ENCODE results near the gene SLC16A8. TPM values are rescaled to one million over a fixed set of nuclear protein-coding genes. Genes with fewer than 3 reads are reported as not detected.

SLC16A8 gene
- total and polyA plus RNA-seq, 2 experiments from 2014 or later = 0.52 to 0.66 TPM

DNA sequence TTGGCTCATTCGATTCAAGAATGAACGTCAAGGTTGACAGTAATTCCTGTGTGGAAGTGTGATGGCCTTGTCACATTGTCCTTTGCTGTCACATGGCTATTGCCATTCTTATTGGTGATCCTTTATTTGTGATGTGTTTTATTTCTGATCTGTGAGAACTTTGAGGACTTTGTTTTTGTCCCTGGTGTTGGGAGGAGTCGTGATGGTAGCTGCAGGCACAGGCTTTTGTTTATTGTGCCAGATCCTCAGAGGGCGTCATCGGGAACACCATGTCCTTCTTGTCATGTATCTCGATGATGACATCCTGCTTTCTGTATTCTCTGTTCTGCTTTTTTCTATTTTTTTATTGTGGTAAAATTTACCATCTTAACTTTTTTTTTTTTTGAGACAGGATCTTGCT, 21.2 kb downstream of the SLC16A8 start:
- peaks cover 11% of the 10 kb centered on the region for H4K20me1 ChIP-seq (replicated peaks; ENCODE audit: insufficient read depth)
- H3K27me3 Mint-ChIP-seq (ENCODE audit: insufficient read depth, low read depth, poor library complexity) = peaks cover 2% of the 10 kb centered on the region
- H3K27ac ChIP-seq (ENCODE audit: low read depth) = no peak overlapping the region
- peaks cover 6% of the 10 kb centered on the region; the same call in 1 of the 2 replicates for H3K79me2 ChIP-seq (replicated peaks; ENCODE audit: insufficient read depth)
- H3K4me2 ChIP-seq = no peak overlapping the region
- H3K36me3 ChIP-seq (ENCODE audit: insufficient read depth) = no peaks in the 10 kb centered on the region; the same call in 1 of the 2 replicates
- no peak for DNase-seq (ENCODE audit: low spot score)
- no peak for TF ChIP-seq POLR2AphosphoS5 (IDR thresholded peaks at IDR 0.05; ENCODE audit: low read depth)
- no peak for TF ChIP-seq JUNB (IDR thresholded peaks at IDR 0.05; ENCODE audit: unreplicated experiment)
- TF ChIP-seq STAT1 (IDR thresholded peaks at IDR 0.05; ENCODE audit: unreplicated experiment) = no peak
- no peak for TF ChIP-seq NANOG (IDR thresholded peaks at IDR 0.05; ENCODE audit: borderline replicate concordance)
- TF ChIP-seq CREB1 (CRISPR knock-in tag; IDR thresholded peaks at IDR 0.05; ENCODE audit: low read depth) = no peak
- TF ChIP-seq ZNF114 (CRISPR knock-in tag; IDR thresholded peaks at IDR 0.05) = no peak
- TF ChIP-seq, protein P1, sequence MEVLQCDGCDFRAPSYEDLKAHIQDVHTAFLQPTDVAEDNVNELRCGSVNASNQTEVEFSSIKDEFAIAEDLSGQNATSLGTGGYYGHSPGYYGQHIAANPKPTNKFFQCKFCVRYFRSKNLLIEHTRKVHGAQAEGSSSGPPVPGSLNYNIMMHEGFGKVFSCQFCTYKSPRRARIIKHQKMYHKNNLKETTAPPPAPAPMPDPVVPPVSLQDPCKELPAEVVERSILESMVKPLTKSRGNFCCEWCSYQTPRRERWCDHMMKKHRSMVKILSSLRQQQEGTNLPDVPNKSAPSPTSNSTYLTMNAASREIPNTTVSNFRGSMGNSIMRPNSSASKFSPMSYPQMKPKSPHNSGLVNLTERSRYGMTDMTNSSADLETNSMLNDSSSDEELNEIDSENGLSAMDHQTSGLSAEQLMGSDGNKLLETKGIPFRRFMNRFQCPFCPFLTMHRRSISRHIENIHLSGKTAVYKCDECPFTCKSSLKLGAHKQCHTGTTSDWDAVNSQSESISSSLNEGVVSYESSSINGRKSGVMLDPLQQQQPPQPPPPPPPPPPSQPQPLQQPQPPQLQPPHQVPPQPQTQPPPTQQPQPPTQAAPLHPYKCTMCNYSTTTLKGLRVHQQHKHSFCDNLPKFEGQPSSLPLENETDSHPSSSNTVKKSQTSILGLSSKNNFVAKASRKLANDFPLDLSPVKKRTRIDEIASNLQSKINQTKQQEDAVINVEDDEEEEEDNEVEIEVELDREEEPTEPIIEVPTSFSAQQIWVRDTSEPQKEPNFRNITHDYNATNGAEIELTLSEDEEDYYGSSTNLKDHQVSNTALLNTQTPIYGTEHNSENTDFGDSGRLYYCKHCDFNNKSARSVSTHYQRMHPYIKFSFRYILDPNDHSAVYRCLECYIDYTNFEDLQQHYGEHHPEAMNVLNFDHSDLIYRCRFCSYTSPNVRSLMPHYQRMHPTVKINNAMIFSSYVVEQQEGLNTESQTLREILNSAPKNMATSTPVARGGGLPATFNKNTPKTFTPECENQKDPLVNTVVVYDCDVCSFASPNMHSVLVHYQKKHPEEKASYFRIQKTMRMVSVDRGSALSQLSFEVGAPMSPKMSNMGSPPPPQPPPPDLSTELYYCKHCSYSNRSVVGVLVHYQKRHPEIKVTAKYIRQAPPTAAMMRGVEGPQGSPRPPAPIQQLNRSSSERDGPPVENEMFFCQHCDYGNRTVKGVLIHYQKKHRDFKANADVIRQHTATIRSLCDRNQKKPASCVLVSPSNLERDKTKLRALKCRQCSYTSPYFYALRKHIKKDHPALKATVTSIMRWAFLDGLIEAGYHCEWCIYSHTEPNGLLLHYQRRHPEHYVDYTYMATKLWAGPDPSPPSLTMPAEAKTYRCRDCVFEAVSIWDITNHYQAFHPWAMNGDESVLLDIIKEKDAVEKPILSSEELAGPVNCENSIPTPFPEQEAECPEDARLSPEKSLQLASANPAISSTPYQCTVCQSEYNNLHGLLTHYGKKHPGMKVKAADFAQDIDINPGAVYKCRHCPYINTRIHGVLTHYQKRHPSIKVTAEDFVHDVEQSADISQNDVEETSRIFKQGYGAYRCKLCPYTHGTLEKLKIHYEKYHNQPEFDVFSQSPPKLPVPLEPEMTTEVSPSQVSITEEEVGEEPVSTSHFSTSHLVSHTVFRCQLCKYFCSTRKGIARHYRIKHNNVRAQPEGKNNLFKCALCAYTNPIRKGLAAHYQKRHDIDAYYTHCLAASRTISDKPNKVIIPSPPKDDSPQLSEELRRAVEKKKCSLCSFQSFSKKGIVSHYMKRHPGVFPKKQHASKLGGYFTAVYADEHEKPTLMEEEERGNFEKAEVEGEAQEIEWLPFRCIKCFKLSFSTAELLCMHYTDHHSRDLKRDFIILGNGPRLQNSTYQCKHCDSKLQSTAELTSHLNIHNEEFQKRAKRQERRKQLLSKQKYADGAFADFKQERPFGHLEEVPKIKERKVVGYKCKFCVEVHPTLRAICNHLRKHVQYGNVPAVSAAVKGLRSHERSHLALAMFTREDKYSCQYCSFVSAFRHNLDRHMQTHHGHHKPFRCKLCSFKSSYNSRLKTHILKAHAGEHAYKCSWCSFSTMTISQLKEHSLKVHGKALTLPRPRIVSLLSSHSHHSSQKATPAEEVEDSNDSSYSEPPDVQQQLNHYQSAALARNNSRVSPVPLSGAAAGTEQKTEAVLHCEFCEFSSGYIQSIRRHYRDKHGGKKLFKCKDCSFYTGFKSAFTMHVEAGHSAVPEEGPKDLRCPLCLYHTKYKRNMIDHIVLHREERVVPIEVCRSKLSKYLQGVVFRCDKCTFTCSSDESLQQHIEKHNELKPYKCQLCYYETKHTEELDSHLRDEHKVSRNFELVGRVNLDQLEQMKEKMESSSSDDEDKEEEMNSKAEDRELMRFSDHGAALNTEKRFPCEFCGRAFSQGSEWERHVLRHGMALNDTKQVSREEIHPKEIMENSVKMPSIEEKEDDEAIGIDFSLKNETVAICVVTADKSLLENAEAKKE (CRISPR knock-in tag; IDR thresholded peaks at IDR 0.05) = no peak
- TF ChIP-seq, protein P2, sequence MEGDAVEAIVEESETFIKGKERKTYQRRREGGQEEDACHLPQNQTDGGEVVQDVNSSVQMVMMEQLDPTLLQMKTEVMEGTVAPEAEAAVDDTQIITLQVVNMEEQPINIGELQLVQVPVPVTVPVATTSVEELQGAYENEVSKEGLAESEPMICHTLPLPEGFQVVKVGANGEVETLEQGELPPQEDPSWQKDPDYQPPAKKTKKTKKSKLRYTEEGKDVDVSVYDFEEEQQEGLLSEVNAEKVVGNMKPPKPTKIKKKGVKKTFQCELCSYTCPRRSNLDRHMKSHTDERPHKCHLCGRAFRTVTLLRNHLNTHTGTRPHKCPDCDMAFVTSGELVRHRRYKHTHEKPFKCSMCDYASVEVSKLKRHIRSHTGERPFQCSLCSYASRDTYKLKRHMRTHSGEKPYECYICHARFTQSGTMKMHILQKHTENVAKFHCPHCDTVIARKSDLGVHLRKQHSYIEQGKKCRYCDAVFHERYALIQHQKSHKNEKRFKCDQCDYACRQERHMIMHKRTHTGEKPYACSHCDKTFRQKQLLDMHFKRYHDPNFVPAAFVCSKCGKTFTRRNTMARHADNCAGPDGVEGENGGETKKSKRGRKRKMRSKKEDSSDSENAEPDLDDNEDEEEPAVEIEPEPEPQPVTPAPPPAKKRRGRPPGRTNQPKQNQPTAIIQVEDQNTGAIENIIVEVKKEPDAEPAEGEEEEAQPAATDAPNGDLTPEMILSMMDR (conservative IDR thresholded peaks at IDR 0.05; ENCODE audit: low read depth in 2 of 2) = no peak
- TF ChIP-seq EZH2phosphoT487 (IDR thresholded peaks at IDR 0.05; ENCODE audit: unreplicated experiment) = no peak
- no peak for TF ChIP-seq EZH2 (IDR thresholded peaks at IDR 0.05; ENCODE audit: low read depth, unreplicated experiment)
- TF ChIP-seq, protein P3, sequence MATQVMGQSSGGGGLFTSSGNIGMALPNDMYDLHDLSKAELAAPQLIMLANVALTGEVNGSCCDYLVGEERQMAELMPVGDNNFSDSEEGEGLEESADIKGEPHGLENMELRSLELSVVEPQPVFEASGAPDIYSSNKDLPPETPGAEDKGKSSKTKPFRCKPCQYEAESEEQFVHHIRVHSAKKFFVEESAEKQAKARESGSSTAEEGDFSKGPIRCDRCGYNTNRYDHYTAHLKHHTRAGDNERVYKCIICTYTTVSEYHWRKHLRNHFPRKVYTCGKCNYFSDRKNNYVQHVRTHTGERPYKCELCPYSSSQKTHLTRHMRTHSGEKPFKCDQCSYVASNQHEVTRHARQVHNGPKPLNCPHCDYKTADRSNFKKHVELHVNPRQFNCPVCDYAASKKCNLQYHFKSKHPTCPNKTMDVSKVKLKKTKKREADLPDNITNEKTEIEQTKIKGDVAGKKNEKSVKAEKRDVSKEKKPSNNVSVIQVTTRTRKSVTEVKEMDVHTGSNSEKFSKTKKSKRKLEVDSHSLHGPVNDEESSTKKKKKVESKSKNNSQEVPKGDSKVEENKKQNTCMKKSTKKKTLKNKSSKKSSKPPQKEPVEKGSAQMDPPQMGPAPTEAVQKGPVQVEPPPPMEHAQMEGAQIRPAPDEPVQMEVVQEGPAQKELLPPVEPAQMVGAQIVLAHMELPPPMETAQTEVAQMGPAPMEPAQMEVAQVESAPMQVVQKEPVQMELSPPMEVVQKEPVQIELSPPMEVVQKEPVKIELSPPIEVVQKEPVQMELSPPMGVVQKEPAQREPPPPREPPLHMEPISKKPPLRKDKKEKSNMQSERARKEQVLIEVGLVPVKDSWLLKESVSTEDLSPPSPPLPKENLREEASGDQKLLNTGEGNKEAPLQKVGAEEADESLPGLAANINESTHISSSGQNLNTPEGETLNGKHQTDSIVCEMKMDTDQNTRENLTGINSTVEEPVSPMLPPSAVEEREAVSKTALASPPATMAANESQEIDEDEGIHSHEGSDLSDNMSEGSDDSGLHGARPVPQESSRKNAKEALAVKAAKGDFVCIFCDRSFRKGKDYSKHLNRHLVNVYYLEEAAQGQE (IDR thresholded peaks at IDR 0.05; ENCODE audit: unreplicated experiment) = no peak
- no peak for TF ChIP-seq ZNF331 (CRISPR knock-in tag; IDR thresholded peaks at IDR 0.05; ENCODE audit: low read depth)
- TF ChIP-seq, protein P4, sequence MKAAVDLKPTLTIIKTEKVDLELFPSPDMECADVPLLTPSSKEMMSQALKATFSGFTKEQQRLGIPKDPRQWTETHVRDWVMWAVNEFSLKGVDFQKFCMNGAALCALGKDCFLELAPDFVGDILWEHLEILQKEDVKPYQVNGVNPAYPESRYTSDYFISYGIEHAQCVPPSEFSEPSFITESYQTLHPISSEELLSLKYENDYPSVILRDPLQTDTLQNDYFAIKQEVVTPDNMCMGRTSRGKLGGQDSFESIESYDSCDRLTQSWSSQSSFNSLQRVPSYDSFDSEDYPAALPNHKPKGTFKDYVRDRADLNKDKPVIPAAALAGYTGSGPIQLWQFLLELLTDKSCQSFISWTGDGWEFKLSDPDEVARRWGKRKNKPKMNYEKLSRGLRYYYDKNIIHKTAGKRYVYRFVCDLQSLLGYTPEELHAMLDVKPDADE (IDR thresholded peaks at IDR 0.05) = no peak
- H3K36me3 Mint-ChIP-seq (ENCODE audit: low read depth) = peaks cover 48% of the 10 kb centered on the region
- no peaks in the 10 kb centered on the region for H3K9me3 Mint-ChIP-seq
- no peak for ATAC-seq
- no peaks in the 10 kb centered on the region for H3K9me2 ChIP-seq (ENCODE audit: insufficient read depth)
- no peaks in the 10 kb centered on the region for H3K27me3 ChIP-seq (ENCODE audit: insufficient read depth)
- no peaks in the 10 kb centered on the region; the same call in 1 of the 2 replicates for H3F3A ChIP-seq (replicated peaks; ENCODE audit: low read depth)
- H3K4me3 Mint-ChIP-seq = no peak overlapping the region
- peaks cover 6% of the 10 kb centered on the region; the same call in 1 of the 2 replicates for H3K4me1 ChIP-seq (ENCODE audit: insufficient read depth)
- H3K27ac Mint-ChIP-seq = no peak overlapping the region
- peaks cover 6% of the 10 kb centered on the region for H3K4me1 Mint-ChIP-seq
- H2AFZ ChIP-seq = no peak overlapping the region
- no peak overlapping the region for H3K4me3 ChIP-seq
